Stomach (tissue), 9 donors: ENCODE data around the gene CACNA1I. TPM values are rescaled to one million over a fixed set of nuclear protein-coding genes. Genes with fewer than 3 reads are reported as not detected.
A peak's percentile ranks its signal among the peaks of the same experiment; 100 is the strongest.

ENCODE experiments used
- DNase-seq, 2 donors: peaks; one replicate each; pipeline versions ENCODE4 v3.0.0 to v3.0.0-alpha.2; 2013 to 2019
- H3K27ac ChIP-seq, 5 donors: fragments of 200-600 bp in 4 of 5; sonication (generic) in 4 of 5; one replicate each; pipeline ENCODE4 v1.5.1; 2013 to 2019; ENCODE audit warnings: mild to moderate bottlenecking in 1 of 5, moderate library complexity in 1 of 5
- H3K27me3 ChIP-seq, 3 donors: fragments of 200-600 bp; sonication (generic); one replicate each; pipeline ENCODE4 v1.5.1; 2017 to 2019; ENCODE audit warnings: mixed run types in 1 of 3
- H3K36me3 ChIP-seq, 4 donors: fragments of 200-600 bp; sonication (generic); 1 replicate in 3 of 4; 2 replicates in 1 of 4; pipeline ENCODE4 v1.5.1; 2016 to 2019
- H3K4me1 ChIP-seq, 4 donors: fragments of 200-600 bp; sonication (generic); one replicate each; pipeline ENCODE4 v1.5.1; 2016 to 2019
- H3K4me3 ChIP-seq, 4 donors: fragments of 200-600 bp; sonication (generic) in 3 of 4; one replicate each; pipeline ENCODE4 v1.5.1; 2016 to 2019; ENCODE audit warnings: mild to moderate bottlenecking in 1 of 4
- H3K9me3 ChIP-seq, 4 donors: fragments of 200-600 bp; sonication (generic); one replicate each; pipeline ENCODE4 v1.5.1; 2016 to 2019
- EP300 ChIP-seq: sonication (generic); formaldehyde crosslinking; IDR thresholded peaks from one replicate; pipeline ENCODE4 v1.6.1; 2017; ENCODE audit warnings: antibody characterized with exemption
- POLR2A ChIP-seq, 4 donors: fragments of 450-650 bp; IDR thresholded peaks; one replicate each; pipeline ENCODE4 v1.6.1; 2016; ENCODE audit warnings: antibody characterized with exemption in 4 of 4, control low read depth in 2 of 4, mild to moderate bottlenecking in 1 of 4, moderate library complexity in 1 of 4
- POLR2AphosphoS5 ChIP-seq, 3 donors: sonication (generic); formaldehyde crosslinking; IDR thresholded peaks; one replicate each; pipeline ENCODE4 v1.6.1; 2016; ENCODE audit warnings: antibody characterized with exemption in 3 of 3
- WGBS, 5 donors: extraction: QIAGEN DNeasy Blood & Tissue Kit in 3 of 5; methylation state at CpG; one replicate each; pipeline versions ENCODE4 v1.1.5 to v1.1.7; 2013 to 2018; 5-methylcytosine and 5-hydroxymethylcytosine counted together
- intact Hi-C: fragments of 100-400 bp; cut with DNase I; formaldehyde crosslinking; loops from one replicate; pipeline ENCODE4 v1.15.1; 2023; ENCODE audit warnings: low total_unique reads
- polyA plus RNA-seq, 3 donors: library from polyadenylated mRNA; stranded (reverse); fragments of 200-250 nt; gene quantifications; one replicate each; pipeline ENCODE4 v1.2.3, GENCODE V29; 2013
- total RNA-seq, 5 donors: library from RNA; depleted of rRNA; stranded (reverse); fragments of >200 nt; gene quantifications; one replicate each; pipeline versions ENCODE4 v1.1.0 to v1.2.3, GENCODE V29; 2014 to 2016
- TF ChIP-seq, protein P1 (sequence below), 7 experiments: fragments of 450-650 bp in 4 of 7; fragments of 200-600 bp in 3 of 7; sonication (generic) in 3 of 7; IDR thresholded peaks; one replicate each; pipeline ENCODE4 v1.5.1; 2016 to 2019; ENCODE audit warnings: antibody characterized with exemption in 7 of 7, control low read depth in 2 of 7, mild to moderate bottlenecking in 1 of 7
- donor health status: healthy with polysubstance abuse.
- donor health status: Bipolar disorder and iron deficiency.
- donor health status: healthy.

Gene CACNA1I
- total and polyA plus RNA-seq, 8 donors: 0.06 to 4.0 (median 0.22) TPM; not detected in 2

DNA sequence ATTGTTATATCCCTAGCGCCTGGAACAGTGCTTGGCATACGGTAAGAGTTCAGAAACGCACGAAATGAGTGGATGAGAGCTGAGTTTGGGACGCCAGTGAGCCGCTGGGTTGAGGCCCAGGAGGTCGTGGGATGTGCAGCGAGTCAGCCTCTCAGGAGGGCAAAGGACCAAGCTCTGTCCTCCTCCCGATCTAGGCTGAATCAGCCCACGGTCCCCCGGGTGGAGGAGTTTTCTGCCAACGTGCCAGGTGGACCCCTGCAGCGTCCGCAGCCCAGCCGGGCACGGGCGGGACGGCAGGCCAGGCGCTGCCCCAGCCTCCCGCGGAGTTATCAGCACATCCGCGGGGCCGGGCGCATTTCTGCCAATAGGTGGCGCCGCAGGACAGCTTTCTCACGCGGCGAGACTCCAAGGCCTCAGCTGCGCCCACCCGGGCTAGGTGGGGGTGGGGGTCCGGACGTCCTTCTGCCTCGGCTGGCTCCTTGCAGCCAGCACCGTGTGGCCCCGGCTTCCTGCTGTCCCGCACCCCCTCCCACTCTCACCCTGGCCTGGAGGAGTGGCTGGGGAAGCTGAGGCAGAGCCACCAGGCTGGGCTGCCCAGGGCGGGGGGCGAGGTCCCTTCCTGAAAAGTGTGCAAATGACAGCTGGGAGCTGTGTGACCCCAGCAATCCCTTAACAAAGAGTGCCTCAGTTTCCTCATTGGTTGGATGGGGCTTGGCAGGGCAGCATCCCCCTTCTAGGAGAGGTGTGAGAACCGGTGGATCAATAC lies 35.8 kb upstream of the CACNA1I start:
- Histone ChIP-seq H3K27me3 (no peaks in the 10 kb centered on the region), H3K4me3 (peak overlapping the region in 3 of 4 donors; percentile 12 to 34 (median 12)), H3K4me1 (peaks cover 28 to 40% (median 39%) of the 10 kb centered on the region in 4 donors), H3K27ac (peak overlapping the region in 2 of 5 donors; percentile 32 to 39), H3K9me3 (no peaks in the 10 kb centered on the region), H3K36me3 (peaks cover 4 to 14% (median 10%) of the 10 kb centered on the region in 4 donors)
- intact Hi-C loops: loop anchor here (5.0 kb wide), 1 partner anchor 493 kb away; no protein-coding TSS in a partner anchor
- TF ChIP-seq EP300: no peak
- no peak for TF ChIP-seq POLR2A (IDR thresholded peaks at IDR 0.05)
- TF ChIP-seq, protein P1, sequence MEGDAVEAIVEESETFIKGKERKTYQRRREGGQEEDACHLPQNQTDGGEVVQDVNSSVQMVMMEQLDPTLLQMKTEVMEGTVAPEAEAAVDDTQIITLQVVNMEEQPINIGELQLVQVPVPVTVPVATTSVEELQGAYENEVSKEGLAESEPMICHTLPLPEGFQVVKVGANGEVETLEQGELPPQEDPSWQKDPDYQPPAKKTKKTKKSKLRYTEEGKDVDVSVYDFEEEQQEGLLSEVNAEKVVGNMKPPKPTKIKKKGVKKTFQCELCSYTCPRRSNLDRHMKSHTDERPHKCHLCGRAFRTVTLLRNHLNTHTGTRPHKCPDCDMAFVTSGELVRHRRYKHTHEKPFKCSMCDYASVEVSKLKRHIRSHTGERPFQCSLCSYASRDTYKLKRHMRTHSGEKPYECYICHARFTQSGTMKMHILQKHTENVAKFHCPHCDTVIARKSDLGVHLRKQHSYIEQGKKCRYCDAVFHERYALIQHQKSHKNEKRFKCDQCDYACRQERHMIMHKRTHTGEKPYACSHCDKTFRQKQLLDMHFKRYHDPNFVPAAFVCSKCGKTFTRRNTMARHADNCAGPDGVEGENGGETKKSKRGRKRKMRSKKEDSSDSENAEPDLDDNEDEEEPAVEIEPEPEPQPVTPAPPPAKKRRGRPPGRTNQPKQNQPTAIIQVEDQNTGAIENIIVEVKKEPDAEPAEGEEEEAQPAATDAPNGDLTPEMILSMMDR (IDR thresholded peaks at IDR 0.05): peak in 5 of 7 experiments; percentile 88 to 96 (median 89)
- peak in 1 of 3 donors; percentile 32 for TF ChIP-seq POLR2AphosphoS5 (IDR thresholded peaks at IDR 0.05)
- WGBS, 5 donors: 5 to 15% (median 6%) methylated on average over 15 to 41 of the region's 41 CpGs
- peak; percentile 91 to 94 for DNase-seq

DNA sequence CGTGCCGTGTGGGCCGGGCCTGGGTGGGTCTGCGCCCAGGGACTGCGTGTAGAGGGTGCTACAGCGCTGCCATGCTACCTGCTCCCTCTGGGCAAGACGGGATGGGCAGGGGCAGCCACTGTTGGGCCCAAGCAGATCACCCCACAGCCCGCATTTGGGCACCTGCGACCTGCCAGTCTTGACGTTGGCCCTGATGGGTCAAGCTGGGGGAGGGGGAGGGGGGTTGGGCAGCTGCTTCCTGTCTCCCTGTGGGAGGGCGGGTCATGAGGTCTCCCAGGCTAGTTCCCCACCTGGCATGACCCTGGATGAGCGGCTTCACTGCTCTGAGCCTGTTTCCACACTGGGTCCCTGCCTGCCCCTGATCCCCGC lies 35.2 kb upstream of the CACNA1I start:
- H3K27ac ChIP-seq: no peak overlapping the region
- no peak overlapping the region for H3K4me3 ChIP-seq
- peak in 1 of 2 donors; percentile 37 for DNase-seq
- intact Hi-C loops: loop anchor here (5.0 kb wide), 1 partner anchor 492 kb away; no protein-coding TSS in a partner anchor
- H3K27me3 ChIP-seq: no peaks in the 10 kb centered on the region
- H3K36me3 ChIP-seq: peaks cover 0 to 8% (median 4%) of the 10 kb centered on the region in 4 donors
- 38 to 65% (median 52%) methylated on average over 5 to 13 of the region's 13 CpGs for WGBS, 5 donors
- H3K9me3 ChIP-seq: no peaks in the 10 kb centered on the region
- peaks cover 23 to 34% (median 33%) of the 10 kb centered on the region in 4 donors for H3K4me1 ChIP-seq
- TF ChIP-seq POLR2A (IDR thresholded peaks at IDR 0.05) (no peak), POLR2AphosphoS5 (IDR thresholded peaks at IDR 0.05) (no peak), EP300 (no peak)
- TF ChIP-seq, protein P1 (IDR thresholded peaks at IDR 0.05): no peak

DNA sequence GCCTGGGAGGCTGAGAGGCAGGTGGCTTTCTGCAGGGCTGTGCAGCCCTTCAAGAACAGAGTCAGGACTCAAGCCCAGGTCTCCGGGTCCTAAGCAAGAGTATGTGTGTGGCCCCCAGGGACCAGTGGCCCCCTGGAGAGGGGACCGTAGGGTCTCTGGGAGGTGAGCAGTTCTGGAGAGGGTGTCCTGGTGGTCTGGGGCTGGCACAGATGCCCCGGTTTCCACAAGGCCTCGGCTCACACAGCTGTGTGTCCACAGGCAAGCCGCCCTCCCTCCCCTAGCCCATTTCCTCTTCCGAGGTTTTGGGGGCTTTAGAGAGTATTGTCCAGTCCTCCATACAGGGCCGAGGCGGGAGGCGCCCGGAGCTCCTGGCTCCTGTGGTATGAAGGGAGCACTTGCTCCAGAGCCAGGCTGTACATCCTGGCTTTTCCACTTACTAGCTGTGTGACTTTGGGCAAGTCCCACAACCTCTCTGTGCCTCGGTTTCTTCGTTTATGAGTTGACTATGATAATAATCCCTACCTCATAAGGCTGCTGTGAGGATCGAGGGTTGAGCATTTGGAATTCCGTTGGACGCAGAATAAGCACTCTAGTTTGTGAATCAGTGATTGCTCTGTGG lies 34.6 kb upstream of the CACNA1I start:
- intact Hi-C loops: loop anchor here (5.0 kb wide), 1 partner anchor 491 kb away; no protein-coding TSS in a partner anchor
- no peak overlapping the region for H3K27ac ChIP-seq
- peak in 1 of 2 donors; percentile 18 for DNase-seq
- H3K27me3 ChIP-seq: no peaks in the 10 kb centered on the region
- peaks cover 0 to 4% (median 1%) of the 10 kb centered on the region in 4 donors for H3K36me3 ChIP-seq
- WGBS, 5 donors: 86 to 90% (median 87%) methylated on average over 11 to 15 of the region's 15 CpGs
- H3K9me3 ChIP-seq: no peaks in the 10 kb centered on the region
- H3K4me3 ChIP-seq: no peak overlapping the region
- TF ChIP-seq, protein P1 (IDR thresholded peaks at IDR 0.05): no peak
- TF ChIP-seq POLR2A (IDR thresholded peaks at IDR 0.05) (no peak), POLR2AphosphoS5 (IDR thresholded peaks at IDR 0.05) (no peak), EP300 (no peak)
- H3K4me1 ChIP-seq: peaks cover 17 to 28% (median 27%) of the 10 kb centered on the region in 4 donors

DNA sequence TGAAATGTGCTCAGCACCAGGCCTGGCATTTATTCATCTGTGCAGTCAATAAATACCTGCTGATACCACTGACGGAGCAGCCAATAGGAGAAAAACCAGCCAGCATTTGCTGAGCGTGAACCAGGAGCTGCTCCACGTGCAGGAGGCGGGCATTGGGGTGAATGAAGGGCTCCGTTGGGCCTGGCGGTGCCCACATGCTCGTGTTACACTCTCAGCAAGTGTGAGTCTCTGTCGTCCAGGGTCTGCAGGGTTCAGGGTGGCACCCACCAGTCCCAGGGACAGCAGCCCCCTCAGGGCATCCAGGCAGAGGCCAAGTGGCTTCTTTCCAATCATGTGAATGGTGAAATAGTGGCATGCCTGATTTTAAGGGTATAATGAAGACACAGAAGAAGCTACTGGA lies 33.8 kb upstream of the CACNA1I start:
- H3K9me3 ChIP-seq: no peaks in the 10 kb centered on the region
- WGBS, 5 donors: 55 to 70% (median 60%) methylated on average over 5 to 8 of the region's 8 CpGs
- no peak overlapping the region for H3K27ac ChIP-seq
- intact Hi-C loops: loop anchor here (5.0 kb wide), 1 partner anchor 491 kb away; no protein-coding TSS in a partner anchor
- H3K4me3 ChIP-seq: no peak overlapping the region
- no peak for DNase-seq
- H3K27me3 ChIP-seq: peaks cover 0 to under 1% (median 0%) of the 10 kb centered on the region in 3 donors
- no peaks in the 10 kb centered on the region for H3K36me3 ChIP-seq
- peaks cover 9 to 21% (median 19%) of the 10 kb centered on the region in 4 donors for H3K4me1 ChIP-seq
- TF ChIP-seq POLR2A (IDR thresholded peaks at IDR 0.05): no peak
- no peak for TF ChIP-seq POLR2AphosphoS5 (IDR thresholded peaks at IDR 0.05)
- TF ChIP-seq, protein P1 (IDR thresholded peaks at IDR 0.05): no peak
- TF ChIP-seq EP300: no peak
